GM18861 (cell line): ENCODE results near the gene COL27A1.

Experiments
- ATAC-seq: cut with Tn5 transposase; IDR thresholded peaks from one replicate; pipeline ENCODE4 v1.9.1; 2021; ENCODE audit not compliant: unreplicated experiment

COL27A1 gene

DNA sequence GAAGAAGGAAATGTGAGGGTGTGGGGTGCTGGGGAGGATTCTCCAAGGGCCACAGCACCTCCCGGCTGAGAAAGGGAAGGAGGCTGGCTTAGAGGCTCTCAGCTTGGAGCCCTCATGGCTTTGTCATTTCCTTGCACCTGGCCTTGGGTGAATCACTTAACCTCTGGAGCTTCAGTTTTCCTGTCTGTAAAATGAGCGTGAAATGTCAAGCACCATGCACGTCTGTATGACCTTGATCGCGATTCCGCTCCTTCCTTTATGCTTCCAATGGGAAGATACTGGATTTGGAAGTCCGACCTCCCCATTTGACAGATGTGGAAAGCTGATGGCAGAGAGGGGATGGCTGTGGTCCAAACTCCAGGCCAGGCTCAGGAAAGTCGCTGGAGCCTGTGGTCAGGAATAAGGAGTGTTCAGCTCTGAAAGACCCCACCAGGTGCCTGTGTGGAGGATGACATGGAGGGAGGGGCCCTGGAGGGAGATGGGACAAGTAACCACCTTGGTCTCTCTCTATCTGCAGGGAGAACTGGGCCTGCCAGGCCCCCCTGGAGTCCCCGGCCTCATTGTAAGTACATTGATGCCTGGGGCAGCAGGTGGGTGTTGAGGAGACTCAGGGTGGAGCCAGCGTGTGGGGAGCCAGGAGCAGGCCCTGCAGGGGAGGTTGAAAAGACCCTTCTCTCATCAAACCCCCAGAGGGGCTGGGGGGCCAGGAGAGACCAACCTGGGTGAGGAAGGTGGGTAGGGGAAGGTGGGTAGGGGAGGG lies 66.5 kb downstream of the COL27A1 start:
- ATAC-seq, result no peak

DNA sequence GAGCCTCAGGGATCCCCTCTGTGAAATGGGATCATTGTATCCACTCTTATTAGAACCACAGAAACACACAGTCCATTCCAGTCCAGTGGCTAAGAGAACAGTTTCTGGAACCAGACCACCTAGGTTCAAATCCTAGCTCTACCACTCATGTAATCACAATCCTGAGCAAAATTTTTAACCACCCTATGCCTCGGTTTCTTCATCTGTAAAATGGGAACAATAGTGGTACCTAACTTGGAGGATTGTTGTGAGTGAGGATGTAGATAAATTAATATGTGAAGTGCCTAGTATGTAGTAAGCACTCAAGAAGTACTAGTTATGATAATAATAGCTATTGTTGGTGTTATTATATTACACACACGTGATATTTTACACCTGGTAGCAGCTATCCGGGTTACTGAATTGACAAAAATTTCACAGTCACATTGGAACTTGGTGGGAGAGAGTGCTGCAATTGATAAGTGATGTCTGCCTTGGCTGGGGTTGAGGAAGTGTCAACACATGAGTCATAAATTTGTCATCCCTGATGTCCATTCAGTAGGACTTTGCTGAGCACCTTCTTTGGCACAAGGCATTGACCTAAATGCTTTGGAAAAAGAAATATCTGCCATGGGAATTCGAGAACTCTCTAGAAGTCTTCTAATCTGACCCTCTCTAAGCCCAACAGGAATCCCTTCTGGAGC lies 68.4 kb downstream of the COL27A1 start:
- no peak for ATAC-seq

DNA sequence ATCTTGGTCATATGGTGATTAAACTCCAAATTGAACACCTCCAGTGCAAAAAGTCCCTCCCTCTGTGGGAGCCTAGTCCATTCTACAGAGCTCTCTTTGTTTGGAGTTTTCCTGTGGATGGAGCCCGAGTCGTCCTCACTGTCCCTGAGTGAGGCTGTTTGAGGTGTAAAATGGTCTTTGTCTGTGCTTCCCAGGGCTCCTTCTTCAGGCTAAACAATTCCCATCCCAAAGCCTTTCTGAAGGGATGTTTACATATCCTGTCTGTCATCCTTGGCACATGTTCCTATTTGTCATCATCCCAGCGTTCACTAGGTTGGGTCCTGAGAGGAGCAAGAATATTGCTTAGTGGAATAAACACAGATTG lies 68.9 kb downstream of the COL27A1 start:
- ATAC-seq, result no peak

DNA sequence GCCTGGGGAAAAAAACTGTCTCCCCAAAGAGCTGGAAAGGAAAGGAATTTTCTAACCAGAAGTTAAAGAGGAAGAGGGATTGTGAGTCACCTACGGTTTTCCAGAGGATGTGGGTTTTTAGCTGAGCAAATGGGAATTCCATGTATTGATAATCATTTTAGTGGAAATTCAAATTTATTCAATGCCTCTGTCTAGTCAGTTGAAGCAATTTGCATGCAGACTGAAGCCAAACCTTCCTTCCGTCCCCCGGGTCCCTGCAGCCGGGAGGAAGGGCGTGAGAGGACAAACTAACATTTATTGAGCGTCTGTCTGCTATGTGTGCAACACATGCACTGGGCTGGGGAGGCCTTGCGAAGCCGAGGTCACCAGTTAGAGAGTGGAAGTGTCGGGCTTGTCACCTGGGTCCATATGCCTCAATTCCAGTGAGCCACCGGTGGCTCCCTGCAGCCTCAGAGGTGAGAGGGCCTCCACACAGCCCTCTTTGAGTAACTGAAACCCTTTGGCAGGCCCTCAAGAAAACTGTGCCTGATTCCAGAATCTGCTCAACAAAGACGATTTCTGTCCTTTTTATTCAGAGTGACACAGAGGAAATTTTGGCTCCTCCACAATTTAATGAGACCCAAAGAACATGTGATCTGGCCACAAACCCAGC lies 70.3 kb downstream of the COL27A1 start:
- ATAC-seq, result no peak

GRCh38 chr9:114226246-114227055 lies 71.1 kb downstream of the COL27A1 start:
- no peak for ATAC-seq

DNA sequence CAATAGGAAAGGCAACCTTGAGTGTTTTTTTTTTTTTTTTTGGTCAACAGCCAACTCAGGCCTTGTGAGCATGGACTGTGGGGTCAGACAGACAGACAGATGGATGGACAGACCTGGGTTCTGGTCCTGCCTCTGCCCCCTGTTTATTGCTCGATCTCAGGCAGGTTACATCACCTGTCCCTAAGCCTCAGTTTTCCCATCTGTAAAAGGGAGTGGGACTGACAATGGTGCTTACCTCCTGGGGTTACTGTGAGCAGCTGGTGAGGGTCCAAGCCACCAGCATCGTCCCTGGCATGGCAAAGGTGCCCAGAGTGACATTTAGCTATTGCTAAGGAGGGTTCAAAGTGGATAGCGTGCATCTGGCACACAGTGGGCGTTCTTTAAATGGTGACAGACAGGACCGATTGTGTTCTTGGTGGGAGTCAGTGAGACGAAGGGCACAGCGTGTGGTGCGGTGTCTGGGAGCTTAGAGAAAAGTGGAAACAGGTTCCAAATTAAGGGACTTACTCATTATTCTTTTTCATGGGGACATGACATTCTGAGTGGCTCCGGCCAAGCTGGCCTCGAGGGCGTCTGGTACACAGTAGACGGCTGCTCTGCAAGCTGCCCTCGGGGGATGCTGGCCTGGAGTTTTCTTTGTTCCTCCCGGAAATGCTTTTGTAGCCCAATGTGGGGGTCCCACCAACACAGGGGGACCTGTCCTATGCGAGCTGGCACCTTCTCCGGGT lies 72.1 kb downstream of the COL27A1 start:
- ATAC-seq, result no peak

GRCh38 chr9:114228016-114228808 lies 72.9 kb downstream of the COL27A1 start:
- no peak for ATAC-seq

GRCh38 chr9:114229295-114229694 lies 74.0 kb downstream of the COL27A1 start:
- no peak for ATAC-seq

GRCh38 chr9:114230068-114230467 lies 74.7 kb downstream of the COL27A1 start:
- no peak for ATAC-seq

DNA sequence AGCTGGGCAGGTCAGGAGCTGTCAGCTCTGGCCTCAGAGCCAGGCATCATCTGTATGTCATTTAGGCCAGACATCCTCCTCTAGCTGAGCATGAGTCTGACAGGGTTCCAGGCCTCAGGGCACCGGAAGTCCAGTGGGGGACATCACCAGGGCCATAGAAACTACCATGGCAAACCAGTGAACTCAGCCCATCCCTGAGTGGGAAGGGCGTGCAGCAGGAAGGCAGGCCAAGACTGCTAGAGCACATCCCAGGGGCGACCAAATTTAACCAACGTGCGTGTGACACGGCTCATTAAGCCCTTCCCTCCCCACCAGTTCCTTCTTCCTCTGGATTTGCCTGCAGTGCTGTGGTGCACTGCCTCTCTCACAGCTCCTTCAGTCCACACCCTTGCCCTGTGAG lies 75.9 kb downstream of the COL27A1 start:
- no peak for ATAC-seq

GRCh38 chr9:114231719-114232449 lies 76.5 kb downstream of the COL27A1 start:
- ATAC-seq, result no peak

- no peak for ATAC-seq
These were observed 78.3 kb downstream of the COL27A1 start for GRCh38 chr9:114233491-114234185.

DNA sequence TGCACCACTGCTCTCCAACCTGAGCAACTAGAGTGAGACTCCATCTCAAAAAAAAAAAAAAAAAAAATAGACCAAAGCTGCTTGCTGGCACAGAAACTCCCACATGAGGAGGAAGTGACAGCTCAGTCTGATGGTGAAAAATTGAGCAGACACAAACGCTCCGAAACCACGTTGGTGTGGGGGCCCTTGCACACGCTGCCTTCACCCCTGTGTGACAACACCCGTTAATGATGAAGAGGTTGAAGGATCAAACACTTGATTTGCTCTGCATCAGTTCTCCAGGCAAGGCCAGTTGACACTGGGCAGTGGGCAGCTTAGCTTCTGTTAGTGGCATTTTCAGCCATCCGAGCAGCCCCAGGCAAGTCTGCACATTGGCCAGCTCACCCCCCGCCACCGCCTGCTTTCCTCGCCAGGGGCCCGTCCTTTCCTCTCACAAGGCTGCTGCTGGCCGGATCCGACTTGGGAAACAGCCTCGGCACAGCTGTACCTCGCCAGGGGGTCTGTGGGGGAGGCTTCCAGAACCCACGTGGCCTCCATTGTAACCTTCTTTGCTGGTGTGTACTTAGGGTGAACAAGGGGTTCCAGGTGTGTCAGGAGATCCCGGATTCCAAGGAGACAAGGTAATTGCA lies 79.8 kb downstream of the COL27A1 start:
- no peak for ATAC-seq

DNA sequence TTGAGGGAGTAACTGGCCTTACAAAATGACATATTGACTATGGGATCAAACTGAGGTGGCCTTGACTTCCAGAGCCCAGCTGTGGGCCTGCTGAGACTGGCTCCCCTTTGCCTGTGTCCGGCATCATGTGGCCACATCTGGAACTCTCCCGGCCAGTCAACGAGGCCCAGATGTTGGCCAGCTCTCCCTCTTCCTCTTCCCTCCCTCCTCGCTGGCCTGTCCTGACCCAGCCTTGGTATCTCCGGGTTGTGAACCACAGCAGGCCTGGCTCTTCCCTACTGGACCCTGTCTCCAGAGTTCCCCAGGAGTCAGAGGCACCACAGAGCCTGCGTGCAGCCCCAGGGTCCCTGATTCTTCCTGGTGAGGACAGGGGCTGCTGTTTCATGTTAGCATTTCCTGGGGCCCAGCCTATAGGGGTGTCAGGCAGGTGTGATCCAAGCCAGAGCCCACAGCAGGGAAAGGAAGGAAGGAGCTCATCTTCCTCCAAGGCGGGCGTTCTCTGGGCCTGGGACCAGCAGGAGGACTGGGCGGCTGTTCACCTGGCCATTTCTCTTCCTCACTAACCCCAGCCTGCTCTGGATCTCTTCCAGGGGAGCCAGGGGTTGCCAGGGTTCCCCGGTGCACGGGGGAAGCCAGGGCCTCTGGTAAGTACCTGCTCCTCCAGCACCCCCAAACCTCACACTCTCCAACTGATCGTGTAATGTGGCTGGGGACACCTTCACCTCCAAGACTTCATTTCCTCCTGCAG lies 81.2 kb downstream of the COL27A1 start:
- no peak for ATAC-seq

DNA sequence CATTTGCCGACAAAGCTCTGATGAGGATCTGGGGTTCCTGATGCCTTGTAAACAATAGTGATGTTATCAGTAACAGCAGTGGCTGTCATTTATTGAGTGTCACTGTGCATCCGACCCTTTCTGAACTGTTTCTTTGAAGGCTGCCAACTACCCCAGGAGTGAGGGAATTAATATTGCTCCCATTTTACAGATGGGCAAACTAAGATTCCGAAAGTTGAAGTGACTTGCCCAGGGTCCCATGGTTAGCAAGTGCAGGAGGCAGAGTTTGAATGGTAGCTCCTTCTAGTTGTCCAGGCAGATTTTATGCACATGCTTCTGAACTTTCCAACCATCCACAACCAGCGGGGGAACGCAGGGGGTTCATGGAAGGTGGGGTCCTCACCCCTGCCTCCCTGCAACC lies 81.9 kb downstream of the COL27A1 start:
- ATAC-seq, result no peak

DNA sequence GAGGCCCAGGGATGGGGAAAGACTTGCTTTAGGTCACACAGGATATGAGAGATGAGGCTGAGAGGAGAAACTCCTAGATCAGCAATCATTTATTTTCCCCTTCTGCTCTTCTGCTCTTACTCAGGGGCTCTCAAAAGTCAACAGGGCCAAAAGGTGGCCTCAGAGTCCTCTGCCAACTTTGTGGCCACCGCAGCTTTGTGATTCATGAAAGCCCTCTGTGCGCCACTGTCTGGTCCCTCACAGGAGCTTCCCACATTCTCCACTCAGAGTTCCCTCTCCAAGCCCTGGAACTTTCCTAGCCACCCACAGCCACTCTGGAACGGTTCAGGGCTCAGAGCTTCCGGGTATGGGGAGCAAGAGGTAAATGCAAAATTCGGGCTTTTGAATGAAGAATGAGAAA lies 82.4 kb downstream of the COL27A1 start:
- no peak for ATAC-seq

- no peak for ATAC-seq
These were observed 83.1 kb downstream of the COL27A1 start for GRCh38 chr9:114238472-114238871.
